HUES48 (cell line): ENCODE results near the gene KRT85.

ENCODE experiments used
- H3K27ac ChIP-seq: one replicate; pipeline ENCODE4 v1.7.0; 2013; ENCODE audit warnings: low read depth, low read length, inconsistent platforms
- H3K27me3 ChIP-seq: 2 replicates; pipeline ENCODE4 v1.6.1; 2013; ENCODE audit warnings: mild to moderate bottlenecking, low read length; ENCODE audit not compliant: control insufficient read depth, insufficient read depth
- H3K36me3 ChIP-seq: 2 replicates; pipeline ENCODE4 v1.6.1; 2013; ENCODE audit warnings: low read length; ENCODE audit not compliant: control insufficient read depth, insufficient read depth
- H3K4me1 ChIP-seq: 2 replicates; pipeline ENCODE4 v1.6.1; 2013; ENCODE audit warnings: mild to moderate bottlenecking, low read length; ENCODE audit not compliant: control insufficient read depth, insufficient read depth
- H3K4me3 ChIP-seq: 2 replicates; pipeline ENCODE4 v1.5.1; 2013; ENCODE audit warnings: mild to moderate bottlenecking, low read depth, low read length
- H3K9ac ChIP-seq: 2 replicates; pipeline ENCODE4 v1.6.1; 2013; ENCODE audit warnings: mild to moderate bottlenecking, low read depth, low read length, moderate library complexity
- H3K9me3 ChIP-seq: 2 replicates; pipeline ENCODE4 v1.6.1; 2013; ENCODE audit warnings: low read length; ENCODE audit not compliant: control insufficient read depth, insufficient read depth

The KRT85 gene

GRCh38 chr12:52404951-52405350 lies 37.7 kb upstream of the KRT85 start:
- no peaks in the 10 kb centered on the region for H3K4me1 ChIP-seq
- peaks cover 5% of the 10 kb centered on the region; the same call in 1 of the 2 replicates for H3K9me3 ChIP-seq
- no peaks in the 10 kb centered on the region for H3K36me3 ChIP-seq
- H3K27me3 ChIP-seq, result no peaks in the 10 kb centered on the region
- no peak overlapping the region for H3K4me3 ChIP-seq
- H3K27ac ChIP-seq, result no peak overlapping the region
- H3K9ac ChIP-seq, result no peak overlapping the region

- Histone ChIP-seq H3K36me3 (no peaks in the 10 kb centered on the region), H3K4me1 (no peaks in the 10 kb centered on the region), H3K27me3 (no peaks in the 10 kb centered on the region), H3K27ac (no peak overlapping the region), H3K4me3 (no peak overlapping the region), H3K9me3 (peaks cover 5% of the 10 kb centered on the region; the same call in 1 of the 2 replicates), H3K9ac (no peak overlapping the region)
Observed at GRCh38 chr12:52403561-52403960, 36.3 kb upstream of the KRT85 start.

GRCh38 chr12:52402873-52403540 lies 35.7 kb upstream of the KRT85 start:
- no peaks in the 10 kb centered on the region for H3K36me3 ChIP-seq
- H3K27ac ChIP-seq, result no peak overlapping the region
- peaks cover under 1% of the 10 kb centered on the region; the same call in 1 of the 2 replicates for H3K9me3 ChIP-seq
- H3K9ac ChIP-seq, result no peak overlapping the region
- no peaks in the 10 kb centered on the region for H3K4me1 ChIP-seq
- no peaks in the 10 kb centered on the region for H3K27me3 ChIP-seq
- H3K4me3 ChIP-seq, result no peak overlapping the region

GRCh38 chr12:52402377-52402776 lies 35.1 kb upstream of the KRT85 start:
- Histone ChIP-seq H3K9ac (no peak overlapping the region), H3K9me3 (no peaks in the 10 kb centered on the region; the same call in 1 of the 2 replicates), H3K27me3 (no peaks in the 10 kb centered on the region), H3K4me1 (no peaks in the 10 kb centered on the region), H3K4me3 (no peak overlapping the region), H3K27ac (no peak overlapping the region), H3K36me3 (no peaks in the 10 kb centered on the region)

GRCh38 chr12:52401926-52402325 lies 34.6 kb upstream of the KRT85 start:
- Histone ChIP-seq H3K4me1 (no peaks in the 10 kb centered on the region), H3K9ac (no peak overlapping the region), H3K27ac (no peak overlapping the region), H3K27me3 (no peaks in the 10 kb centered on the region), H3K9me3 (no peaks in the 10 kb centered on the region), H3K36me3 (no peaks in the 10 kb centered on the region), H3K4me3 (no peak overlapping the region)

GRCh38 chr12:52401526-52401925 lies 34.2 kb upstream of the KRT85 start:
- H3K4me3 ChIP-seq, result no peak overlapping the region
- no peak overlapping the region for H3K27ac ChIP-seq
- H3K9ac ChIP-seq, result no peak overlapping the region
- H3K27me3 ChIP-seq, result no peaks in the 10 kb centered on the region
- no peaks in the 10 kb centered on the region for H3K9me3 ChIP-seq
- no peaks in the 10 kb centered on the region for H3K36me3 ChIP-seq
- no peaks in the 10 kb centered on the region for H3K4me1 ChIP-seq

- Histone ChIP-seq H3K4me3 (no peak overlapping the region), H3K4me1 (no peaks in the 10 kb centered on the region), H3K9me3 (no peaks in the 10 kb centered on the region), H3K9ac (no peak overlapping the region), H3K36me3 (no peaks in the 10 kb centered on the region), H3K27ac (no peak overlapping the region), H3K27me3 (no peaks in the 10 kb centered on the region)
Observed at GRCh38 chr12:52400906-52401305, 33.6 kb upstream of the KRT85 start.

GRCh38 chr12:52399756-52400155 lies 32.5 kb upstream of the KRT85 start:
- Histone ChIP-seq H3K9ac (no peak overlapping the region), H3K27ac (no peak overlapping the region), H3K4me3 (no peak overlapping the region), H3K36me3 (no peaks in the 10 kb centered on the region), H3K4me1 (no peaks in the 10 kb centered on the region), H3K27me3 (no peaks in the 10 kb centered on the region), H3K9me3 (no peaks in the 10 kb centered on the region)

- H3K36me3 ChIP-seq, result no peaks in the 10 kb centered on the region
- H3K4me3 ChIP-seq, result no peak overlapping the region
- H3K27me3 ChIP-seq, result no peaks in the 10 kb centered on the region
- no peaks in the 10 kb centered on the region for H3K4me1 ChIP-seq
- H3K9ac ChIP-seq, result no peak overlapping the region
- H3K27ac ChIP-seq, result no peak overlapping the region
- no peaks in the 10 kb centered on the region for H3K9me3 ChIP-seq
Observed at GRCh38 chr12:52398176-52398575, 30.9 kb upstream of the KRT85 start.

GRCh38 chr12:52396656-52397055 lies 29.4 kb upstream of the KRT85 start:
- Histone ChIP-seq H3K9me3 (no peaks in the 10 kb centered on the region), H3K4me3 (no peak overlapping the region), H3K4me1 (no peaks in the 10 kb centered on the region), H3K27me3 (no peaks in the 10 kb centered on the region), H3K27ac (no peak overlapping the region), H3K9ac (no peak overlapping the region), H3K36me3 (no peaks in the 10 kb centered on the region)

- Histone ChIP-seq H3K4me1 (no peaks in the 10 kb centered on the region), H3K27me3 (no peaks in the 10 kb centered on the region), H3K36me3 (no peaks in the 10 kb centered on the region), H3K4me3 (no peak overlapping the region), H3K27ac (no peak overlapping the region), H3K9ac (no peak overlapping the region), H3K9me3 (no peaks in the 10 kb centered on the region)
Observed at GRCh38 chr12:52395761-52396434, 28.6 kb upstream of the KRT85 start.
